ENCODE measurements around the gene WDR54.
A peak's percentile ranks its signal among the peaks of the same experiment; 100 is the strongest.
"Not testable (repeated sequence)": the region's sequence is repeated elsewhere in the genome, so short reads cannot be mapped to it uniquely, and the experiment has no call there.

Gene WDR54

DNA sequence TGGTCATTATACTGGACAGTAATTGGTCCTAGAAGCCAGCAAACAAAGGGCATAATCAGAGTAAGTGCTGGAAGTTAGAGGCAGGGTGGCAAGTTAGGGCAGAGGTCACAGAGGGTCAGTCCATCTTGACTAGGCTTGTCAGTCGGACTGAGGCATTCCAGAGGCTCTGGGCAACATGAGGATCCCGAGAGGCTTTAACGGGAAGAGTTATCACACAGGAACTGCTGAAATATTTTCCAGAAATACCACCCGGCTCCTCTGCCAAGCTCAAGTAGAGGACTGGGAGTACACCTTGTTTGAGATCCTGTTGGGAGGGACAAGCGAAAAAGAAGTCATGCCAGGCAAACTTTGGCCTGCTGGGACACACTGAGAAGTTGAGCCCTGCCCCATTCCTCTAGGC lies 13.8 kb upstream of the WDR54 start:
- DNase-seq: no peak

DNA sequence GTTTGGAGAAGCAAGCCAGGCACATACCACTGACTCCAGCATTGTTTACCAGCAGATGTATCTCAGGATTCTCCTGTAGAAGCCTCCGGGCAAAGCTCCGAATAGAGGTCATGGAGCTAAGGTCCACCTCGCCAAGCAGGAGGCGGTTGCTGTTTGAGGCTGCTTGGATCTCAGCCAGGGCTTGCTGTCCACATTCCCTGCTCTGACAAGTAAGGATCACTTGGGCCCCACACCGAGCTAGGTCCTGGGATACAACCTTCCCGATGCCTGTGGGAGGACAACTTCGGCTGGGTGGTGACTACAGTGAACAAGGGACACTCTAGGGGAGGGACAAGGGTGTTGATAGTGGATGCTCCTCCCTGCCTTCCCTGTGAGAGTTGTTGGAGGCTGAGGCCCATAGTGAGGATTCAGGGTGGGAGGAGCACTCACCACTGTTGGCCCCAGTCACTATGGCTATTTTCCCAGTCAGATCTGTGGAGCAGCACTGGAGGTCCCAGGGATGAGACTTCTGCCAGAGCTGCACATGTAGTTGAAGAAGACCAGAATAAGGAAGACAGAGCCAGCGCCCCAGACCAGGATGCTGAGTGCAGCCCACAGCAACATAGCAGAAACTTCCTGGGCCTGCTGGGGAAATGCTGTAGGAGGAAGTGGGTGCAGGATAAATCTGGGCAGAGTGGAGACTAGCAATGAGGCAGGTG lies 8.4 kb upstream of the WDR54 start:
- no peak for DNase-seq

DNA sequence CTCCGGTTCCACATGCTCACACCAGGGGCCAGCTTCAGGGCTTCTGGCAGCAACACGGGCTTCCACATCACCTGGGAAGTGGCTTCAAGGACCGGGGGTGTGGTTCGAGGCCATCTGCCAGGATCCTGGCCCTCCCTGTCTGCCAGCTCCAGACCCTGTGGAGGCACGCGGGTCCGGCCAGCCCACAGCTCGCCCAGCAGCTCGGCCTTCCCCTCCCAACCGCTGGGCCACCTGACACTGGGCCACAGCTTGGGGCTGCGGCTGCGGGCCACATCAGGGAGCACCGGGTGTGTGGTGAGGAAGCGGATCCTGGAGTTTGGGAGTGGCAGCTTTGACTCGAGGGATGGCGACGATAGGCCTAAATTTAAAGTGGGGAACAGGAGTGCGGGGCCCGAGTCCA lies 7.1 kb upstream of the WDR54 start:
- no peak for DNase-seq

DNA sequence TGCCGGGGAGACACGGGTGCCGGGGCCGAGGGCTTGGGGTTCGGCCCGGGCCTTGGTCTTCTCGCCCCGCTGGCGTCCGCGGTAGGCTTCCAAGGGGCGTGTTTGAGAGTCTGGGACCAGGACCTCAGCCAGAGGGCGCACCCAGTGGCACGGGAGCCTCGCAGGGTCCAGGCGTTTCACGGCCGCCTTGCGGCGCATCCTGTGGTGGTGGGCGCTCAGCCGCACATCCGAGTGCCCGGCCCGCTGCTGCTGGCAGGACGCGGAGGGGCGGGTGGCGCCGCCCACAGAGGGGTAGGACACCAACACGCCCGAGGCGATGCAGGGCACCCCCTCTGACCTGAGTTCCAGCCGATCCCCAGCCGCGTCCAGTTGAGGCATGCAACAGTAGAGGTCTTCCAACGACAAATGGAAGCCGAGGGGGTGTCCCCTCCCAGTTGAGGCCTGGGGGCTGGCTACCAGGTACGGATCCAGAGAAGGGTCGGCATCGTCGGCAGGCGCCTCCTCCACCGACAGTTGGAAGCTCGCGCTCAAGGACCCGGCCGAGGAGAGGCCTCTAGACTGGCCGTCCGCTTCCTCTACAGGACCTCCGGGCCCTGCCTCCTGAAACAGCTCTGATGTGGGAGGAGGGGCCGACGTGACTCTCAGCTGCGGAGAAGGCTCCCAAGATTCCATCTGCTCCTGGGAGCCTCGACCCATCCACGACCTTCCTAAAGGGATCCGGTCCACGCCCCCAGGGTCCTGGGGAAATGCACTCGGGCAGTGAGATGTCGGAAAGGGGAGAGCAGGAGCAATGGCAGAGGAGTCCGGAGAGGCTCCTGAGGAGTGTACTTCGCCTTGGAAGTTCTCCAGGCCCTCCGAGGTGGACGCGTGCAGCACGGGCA lies 6.4 kb upstream of the WDR54 start:
- peak; percentile 21 to 49 for DNase-seq

DNA sequence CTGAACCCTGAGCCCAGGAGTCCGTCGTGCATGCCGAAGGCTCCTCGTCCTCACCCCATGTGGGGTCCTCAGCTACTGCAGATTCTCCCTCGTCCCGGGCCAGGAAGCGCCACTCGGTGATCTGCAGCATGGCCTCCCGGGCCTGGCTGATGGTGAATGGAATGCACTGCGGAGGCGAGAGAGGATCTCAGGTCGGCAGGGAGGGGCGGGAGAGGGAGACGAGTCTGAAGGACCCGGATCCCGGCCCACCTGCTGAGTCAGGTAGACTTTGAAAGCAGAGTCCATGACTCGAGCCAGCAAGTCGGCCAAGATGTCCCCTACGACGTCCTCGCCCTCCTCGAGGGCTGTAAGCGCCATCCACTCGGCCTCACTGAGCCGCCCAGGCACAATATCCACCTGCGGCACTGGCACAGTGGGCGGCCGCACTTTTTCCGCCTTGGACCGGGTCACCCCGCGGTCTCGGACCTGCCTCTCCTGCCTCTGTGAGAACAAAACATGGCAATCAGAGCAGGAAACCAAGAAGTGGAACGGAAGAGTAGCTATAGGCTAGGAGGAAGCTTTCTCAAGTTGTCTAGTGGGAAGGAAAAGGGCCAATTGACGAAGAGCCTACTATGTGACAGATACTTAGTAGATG lies 5.7 kb upstream of the WDR54 start:
- no peak for DNase-seq

DNA sequence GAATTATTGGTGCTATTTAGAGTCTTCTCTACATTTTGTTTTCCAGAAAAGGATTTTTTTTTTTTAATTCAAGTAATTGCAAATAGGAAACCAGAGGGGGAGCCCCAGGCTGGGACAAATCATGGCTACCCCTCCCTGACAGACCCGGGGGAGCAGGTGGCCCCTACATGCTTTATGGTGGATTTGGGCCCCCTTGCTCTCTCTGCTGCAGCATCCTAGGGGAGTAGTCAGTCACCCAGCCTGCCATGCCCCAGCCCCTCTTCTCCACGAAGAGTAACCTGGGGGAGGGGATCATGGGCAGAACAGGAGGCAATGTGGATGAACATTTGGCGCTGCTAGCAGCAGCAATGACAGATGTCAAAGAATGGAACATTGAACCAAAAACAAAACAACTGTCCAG lies 4.8 kb upstream of the WDR54 start:
- DNase-seq: no peak

DNA sequence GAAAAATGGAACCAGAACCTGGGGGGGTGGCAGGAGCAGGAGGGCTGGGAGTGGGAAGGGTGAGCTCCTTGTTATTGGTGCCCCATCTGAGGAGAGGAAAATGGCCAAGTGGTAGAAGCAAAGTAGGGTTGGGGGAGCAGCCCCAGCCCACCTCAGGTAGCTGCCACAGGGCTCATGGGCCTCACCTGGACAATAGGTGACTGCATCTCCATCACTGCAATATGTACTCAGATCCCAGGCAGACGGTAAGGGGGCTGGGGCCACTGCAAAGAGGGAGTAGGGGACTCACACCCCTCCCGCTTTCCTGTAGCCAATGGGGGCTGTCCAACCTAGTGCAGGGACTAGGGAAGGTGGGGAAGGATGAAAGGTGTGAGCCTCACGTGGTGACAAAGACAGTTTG lies 4.3 kb upstream of the WDR54 start:
- DNase-seq: no peak

DNA sequence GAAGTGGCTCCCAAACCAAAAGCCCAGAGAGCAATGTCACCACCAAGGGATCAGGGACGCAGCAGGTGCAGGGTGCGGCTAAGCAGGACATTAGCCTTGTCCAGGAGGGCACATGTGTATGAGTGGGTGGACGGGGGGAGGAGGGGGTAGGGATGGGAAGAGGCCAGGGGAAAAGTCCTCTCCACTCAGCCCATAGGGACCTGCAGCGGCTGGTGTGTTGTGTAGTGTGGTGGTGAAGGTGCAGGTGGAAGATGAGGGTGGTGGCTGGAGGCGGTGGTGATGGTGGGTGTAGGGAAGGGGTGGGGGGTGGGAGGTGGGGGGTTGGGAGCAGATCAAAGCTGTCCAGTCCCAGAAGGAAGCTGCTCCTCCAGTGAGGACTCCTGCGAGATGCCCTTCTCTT lies 3.8 kb upstream of the WDR54 start:
- no peak for DNase-seq

DNA sequence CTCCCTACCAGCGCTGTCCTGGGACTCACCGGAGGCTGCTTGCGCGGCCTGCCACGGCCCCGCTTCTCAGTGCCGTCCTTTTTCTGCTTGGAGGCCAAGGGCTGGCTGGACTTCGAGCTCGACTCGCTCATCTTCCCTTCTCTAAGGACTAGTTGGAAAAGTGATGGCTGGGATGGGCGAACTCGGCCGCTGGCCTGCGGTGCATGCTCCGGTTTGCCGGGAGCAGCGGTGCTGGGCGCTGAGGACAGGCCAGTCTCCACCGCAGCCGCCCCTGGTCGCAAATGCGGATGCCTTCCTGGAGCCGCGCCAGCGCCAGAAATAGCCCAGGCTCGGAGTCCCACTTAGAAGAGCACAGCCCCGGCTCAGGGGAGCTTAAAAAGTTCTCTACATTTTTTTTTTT lies 3.2 kb upstream of the WDR54 start:
- DNase-seq: no peak

DNA sequence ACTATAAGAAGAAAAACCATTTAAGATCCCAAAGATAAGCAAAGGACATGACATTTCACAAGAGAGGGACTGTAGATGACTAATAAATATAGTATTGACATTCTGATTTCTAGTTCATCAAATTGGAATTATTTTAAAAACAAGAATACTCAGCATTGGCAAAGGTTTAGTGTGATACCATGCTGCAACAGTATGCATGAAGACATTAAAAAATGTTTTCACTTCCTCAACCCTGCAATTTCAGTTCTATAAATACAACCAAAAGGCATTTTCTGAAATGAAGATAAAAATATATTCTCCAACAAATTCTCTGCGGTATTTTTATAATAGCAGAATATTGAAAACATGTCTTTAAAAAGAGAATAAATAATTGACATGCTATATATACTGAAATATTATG lies 2.2 kb upstream of the WDR54 start:
- no peak for DNase-seq

DNA sequence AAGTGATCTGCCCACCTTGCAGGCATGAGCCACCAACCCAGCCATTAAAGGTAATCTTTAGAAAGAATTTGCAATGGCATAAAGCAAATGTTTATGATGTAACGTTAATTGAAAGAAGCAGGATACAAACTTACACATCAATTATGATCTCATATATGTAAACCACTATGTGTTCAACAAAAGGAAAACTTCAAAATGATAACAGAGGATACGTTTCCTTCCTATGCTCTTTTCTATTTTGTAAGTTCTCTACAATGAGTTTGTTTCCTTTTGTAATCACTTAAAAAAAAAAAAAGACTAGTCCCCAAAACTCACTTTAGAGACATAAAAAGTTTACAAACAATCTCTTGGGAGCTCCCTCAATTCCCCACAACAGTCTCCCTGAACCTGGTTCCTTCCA lies 1.5 kb upstream of the WDR54 start:
- no peak for DNase-seq

DNA sequence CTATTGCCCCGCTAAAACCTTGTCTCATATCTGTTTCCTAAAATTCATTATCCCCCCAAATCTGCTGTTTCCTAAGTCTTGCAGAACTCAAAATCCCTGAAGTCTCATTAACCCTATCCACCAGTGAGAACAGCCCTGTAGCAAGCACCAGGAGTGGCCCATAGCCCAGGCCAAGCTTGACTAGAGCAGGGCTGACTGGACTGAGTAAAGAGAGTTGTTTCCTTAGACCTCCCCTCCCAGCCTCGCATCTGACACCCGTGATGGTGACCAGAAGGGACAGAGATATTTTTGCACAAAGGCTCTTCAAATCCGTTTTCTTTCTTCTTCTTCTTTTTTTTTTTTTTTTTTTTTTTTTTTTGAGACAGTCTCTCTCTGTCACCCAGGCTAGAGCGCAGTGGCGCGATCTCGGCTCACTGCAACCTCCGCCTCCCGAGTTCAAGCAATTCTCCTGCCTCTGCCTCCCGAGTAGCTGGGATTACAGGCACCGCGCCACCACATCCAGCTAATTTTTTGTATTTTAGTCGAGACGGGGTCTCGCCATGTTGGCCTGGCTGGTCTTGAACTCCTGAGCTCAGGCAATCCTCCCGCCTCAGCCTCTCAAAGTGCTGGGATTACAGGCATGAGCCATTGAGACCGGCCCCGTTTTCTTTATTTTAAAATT lies 957 bp upstream of the WDR54 start:
- DNase-seq: not testable (repeated sequence)

DNA sequence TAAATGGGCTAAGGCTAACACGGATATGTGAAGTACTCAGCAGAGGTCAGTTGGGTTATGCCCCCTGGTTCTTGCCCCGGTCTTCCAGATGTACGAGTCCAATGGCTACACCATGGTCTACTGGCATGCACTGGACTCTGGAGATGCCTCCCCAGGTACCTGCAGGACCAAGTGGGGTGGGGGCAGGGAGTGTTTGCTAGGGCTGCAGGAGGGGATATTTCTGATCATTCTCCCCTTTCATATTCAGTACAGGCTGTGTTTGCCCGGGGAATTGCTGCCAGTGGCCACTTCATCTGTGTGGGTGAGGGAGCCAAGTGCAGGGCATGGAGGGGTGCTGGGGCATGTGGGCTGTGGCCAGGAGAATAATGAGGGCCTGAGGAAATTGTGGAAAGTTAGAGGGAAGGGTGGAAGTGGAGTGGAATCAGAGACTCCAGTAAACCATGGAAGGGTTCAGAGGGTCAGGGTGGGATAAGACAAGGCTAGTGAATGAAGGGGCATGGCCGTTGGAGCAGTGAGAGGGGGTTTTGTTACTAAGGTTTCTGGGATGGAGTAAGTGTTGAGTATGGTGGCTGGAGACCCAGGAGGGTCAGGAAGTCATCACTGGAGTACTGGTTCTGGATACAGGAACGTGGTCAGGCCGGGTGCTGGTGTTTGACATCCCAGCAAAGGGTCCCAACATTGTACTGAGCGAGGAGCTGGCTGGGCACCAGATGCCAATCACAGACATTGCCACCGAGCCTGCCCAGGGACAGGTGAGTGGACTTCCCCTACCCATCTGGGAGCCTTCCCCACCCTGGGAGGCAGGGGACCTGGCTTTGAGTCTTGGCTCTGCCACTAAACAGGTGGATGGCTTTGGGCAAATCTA lies 1.9 kb downstream of the WDR54 start:
- no peak for DNase-seq

DNA sequence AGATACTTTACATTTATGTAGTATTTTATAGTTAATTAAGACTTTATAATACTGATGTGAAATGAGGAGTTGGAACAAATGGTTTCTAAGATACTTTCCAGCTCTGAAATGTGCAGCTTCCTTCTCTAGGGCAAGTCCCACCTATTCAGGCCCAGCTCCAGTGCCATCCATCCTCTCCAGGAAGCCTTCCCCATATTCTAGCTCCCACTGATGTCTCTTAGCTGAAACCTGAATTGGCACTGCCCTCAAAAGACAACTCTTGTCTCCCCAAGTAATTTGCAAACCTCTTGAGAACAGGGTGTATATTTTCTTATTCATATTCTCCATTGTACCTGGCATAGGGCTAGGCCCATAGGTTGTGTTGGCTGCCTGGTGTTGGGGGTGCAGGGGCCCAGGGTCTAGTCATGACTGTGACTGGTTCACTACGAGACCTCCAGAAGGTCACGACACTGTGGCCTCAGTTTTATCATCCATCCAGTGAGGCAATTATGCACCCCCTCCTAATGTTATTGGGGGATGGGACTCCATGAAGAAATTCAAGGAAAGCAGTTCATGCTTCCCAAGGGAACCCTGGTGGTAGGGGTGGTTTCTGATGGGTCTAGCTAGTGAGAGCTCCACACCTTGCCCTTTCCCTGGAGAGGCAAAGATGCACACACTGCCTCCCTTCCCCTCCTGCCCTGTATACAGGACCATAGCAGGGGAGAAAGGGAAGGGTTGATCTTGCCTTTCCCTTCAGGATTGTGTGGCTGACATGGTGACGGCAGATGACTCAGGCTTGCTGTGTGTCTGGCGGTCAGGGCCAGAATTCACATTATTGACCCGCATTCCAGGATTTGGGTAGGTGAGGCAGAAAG lies 2.8 kb downstream of the WDR54 start:
- no peak for DNase-seq

DNA sequence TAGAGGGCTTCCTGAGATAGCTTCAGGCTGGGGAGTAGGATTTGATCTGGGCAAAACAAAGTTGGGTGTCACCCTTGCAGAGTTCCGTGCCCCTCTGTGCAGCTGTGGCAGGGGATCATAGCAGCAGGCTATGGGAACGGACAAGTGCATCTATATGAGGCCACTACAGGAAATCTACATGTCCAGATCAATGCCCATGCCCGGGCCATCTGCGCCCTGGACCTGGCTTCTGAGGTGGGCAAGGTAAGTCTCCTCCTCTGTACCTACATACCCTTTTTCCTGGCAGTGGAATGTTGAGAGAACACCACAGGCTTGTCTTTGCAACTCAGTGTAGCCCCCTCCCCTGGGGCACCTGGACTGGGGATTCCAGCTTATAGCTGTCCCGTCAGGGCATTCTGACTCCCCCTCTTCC lies 3.5 kb downstream of the WDR54 start:
- no peak for DNase-seq

DNA sequence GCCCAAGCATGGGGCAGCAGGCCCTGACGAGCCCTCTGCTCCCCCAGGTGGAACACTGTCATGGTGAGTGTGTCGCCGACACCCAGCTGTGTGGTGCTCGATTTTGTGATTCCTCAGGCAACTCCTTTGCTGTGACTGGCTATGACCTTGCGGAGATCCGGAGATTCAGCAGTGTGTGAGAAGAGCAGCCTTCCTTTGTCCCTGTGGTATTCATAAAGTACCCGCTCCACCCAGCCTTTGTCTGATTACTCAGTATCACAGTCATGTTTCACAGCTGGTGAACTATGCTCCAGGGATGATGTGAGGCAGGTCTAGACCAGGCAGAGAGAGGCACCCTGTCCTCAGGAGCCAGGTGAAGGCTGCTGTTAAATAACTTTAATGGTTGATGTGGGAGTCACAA lies 4.0 kb downstream of the WDR54 start:
- DNase-seq: no peak

DNA sequence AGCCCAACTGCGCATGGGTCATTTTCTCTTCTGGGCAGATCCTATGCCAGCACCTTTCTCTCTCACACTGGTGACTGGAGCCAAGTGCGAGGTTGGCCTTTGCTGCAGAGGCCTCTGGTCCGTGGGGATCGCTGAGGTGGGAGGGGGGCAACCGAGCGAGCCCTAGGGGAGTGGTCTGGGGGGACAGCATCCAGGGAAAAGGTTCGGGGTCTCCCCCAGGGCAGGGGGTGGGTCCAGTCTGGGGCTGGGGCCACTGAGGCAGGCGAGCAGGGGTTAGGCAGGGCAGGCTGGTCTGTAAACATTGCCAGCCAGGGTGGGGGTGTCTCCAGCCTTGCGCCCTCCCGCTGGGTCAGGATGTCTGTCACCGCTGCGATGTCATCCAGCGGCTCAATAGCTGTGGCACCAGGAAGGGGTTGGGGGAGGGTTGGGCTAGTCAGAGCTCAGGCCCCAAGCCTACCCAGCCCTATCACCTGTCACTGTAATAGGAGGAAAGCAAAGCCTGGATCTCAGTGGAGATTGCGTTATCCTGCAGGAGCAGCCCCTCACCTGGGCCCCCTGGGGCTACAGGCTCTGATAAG lies 4.7 kb downstream of the WDR54 start:
- DNase-seq: no peak

DNA sequence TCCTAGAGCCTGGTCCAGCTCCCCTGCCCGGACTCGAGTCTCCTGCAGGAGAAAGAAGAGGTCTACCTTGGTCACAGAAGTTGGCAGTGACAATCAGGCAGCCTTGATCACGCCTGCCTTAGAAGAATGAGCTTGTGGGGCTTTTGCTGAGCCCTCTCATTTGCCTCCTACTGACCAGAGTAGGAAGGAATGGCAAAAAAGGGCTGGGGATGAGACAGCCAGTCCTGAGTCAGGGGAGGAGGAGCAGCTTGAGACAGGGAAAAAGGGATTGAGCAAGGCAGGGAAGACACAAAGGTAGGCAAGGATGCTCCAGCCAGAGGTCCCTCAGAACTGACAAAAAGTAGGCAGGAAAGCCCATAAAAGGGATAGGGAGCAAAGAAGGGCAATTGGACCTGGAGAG lies 6.0 kb downstream of the WDR54 start:
- DNase-seq: no peak

DNA sequence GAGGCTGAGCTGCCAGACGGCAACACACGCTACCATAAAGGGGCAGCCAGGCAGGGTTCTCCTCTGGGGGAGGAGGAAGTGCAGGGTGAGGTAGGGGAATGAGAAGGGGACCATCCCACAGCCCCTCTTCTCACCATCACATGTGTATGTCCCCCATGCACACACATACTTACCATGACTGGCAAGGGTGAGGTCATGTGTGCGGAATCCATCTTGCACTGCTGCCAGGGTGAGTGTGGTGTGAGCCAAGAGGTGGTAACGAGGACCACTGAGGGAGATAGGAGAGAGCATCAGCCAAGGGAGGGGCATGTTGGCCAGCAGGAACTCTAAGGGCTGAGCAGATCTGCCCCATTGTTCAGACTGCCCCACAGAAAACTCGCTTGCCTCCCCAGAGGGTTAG lies 7.1 kb downstream of the WDR54 start:
- DNase-seq: no peak

DNA sequence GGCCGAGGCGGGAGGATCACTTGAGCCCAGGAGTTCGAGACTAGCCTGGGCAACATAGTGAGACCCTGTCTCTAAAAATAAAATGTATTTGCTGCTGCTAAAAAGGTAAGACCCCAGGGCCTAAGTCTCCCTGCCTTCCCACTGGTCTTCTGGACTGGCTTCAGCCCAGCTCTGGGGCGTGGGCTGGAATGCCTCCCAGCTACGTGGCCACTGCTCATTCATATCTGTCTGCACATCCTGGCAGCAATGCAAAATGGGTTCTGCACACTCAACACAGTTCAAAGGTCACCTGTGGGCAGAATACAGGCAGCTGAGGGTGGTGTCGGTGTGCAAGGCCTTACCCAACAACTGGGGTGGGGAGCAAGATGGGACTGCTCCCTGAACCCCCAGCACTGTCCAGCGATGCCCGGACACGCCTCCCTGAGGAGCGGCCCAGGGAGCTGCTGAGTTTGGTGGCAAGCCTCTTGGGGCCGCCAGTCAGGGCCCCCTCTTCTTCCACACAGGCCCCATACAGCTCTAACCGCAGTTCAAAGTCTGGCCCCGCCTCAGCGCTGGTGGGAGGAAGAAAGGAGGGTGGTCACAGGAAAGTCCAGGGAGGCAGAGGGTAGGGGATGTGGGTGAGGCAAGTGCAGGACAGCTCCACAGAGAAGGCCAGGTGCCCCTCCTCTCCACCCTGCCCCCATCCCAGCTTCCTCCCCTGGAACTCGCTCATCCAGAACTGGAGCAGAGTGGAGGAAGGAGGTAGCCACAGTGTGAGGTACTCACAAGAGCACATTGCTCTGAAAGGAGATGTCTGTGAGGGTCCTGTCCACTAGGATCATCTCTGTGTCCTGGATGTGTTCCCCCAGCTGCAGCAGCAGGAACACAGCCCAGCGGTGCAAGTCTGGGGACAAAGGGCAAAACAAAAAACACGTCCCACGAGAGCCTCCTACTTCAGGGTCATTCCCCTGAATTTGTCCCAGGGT lies 8.2 kb downstream of the WDR54 start:
- DNase-seq: no peak

Measured in hippocampal formation (tissue), 2 donors.